ENCODE data around the gene NUCB1.
"Not testable (repeated sequence)": the region's sequence is repeated elsewhere in the genome, so short reads cannot be mapped to it uniquely, and the experiment has no call there.

DNA sequence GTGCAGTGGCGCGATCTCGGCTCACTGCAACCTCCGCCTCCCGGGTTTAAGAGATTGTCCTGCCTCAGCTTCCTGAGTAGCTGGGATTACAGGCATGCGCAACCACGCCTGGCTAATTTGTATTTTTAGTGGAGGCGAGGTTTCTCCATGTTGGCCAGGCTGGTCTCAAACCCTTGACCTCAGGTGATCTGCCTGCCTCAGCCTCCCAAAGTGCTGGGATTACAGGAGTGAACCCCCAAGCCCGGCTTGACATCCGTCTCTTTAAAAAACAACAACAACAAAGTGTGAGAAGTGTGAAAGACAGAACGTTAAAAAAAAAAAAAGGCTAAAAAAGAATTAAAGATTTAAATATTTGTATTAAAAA is 744 bp upstream of the NUCB1 start:
- TF ChIP-seq, protein P1, sequence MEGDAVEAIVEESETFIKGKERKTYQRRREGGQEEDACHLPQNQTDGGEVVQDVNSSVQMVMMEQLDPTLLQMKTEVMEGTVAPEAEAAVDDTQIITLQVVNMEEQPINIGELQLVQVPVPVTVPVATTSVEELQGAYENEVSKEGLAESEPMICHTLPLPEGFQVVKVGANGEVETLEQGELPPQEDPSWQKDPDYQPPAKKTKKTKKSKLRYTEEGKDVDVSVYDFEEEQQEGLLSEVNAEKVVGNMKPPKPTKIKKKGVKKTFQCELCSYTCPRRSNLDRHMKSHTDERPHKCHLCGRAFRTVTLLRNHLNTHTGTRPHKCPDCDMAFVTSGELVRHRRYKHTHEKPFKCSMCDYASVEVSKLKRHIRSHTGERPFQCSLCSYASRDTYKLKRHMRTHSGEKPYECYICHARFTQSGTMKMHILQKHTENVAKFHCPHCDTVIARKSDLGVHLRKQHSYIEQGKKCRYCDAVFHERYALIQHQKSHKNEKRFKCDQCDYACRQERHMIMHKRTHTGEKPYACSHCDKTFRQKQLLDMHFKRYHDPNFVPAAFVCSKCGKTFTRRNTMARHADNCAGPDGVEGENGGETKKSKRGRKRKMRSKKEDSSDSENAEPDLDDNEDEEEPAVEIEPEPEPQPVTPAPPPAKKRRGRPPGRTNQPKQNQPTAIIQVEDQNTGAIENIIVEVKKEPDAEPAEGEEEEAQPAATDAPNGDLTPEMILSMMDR (optimal IDR thresholded peaks at IDR 0.05 in 1 of 3, IDR thresholded peaks at IDR 0.05 in 1 of 3, conservative IDR thresholded peaks at IDR 0.05 in 1 of 3; ENCODE audit: extremely low read depth in 1 of 3, insufficient read depth in 2 of 3, low read length in 3 of 3), result not testable (repeated sequence)
- TF ChIP-seq EZH2 (IDR thresholded peaks at IDR 0.05; ENCODE audit: low read length), result not testable (repeated sequence)

Measured in keratinocyte (primary cell).